Muscle of leg (tissue), 11 donors: ENCODE data around the gene ATL1. TPM values are rescaled to one million over a fixed set of nuclear protein-coding genes. Genes with fewer than 3 reads are reported as not detected.
A peak's percentile ranks its signal among the peaks of the same experiment; 100 is the strongest.
"Not testable (repeated sequence)": the region's sequence is repeated elsewhere in the genome, so short reads cannot be mapped to it uniquely, and the experiment has no call there.

Experiments
- DNase-seq: peaks from one replicate; pipeline ENCODE4 v3.0.0; 2013
- H3K27ac ChIP-seq: one replicate; pipeline ENCODE4 v1.5.1; 2013; ENCODE audit warnings: mild to moderate bottlenecking, low read length, control low read depth
- H3K27me3 ChIP-seq: one replicate; pipeline ENCODE4 v1.6.1; 2013; ENCODE audit warnings: low read length; ENCODE audit not compliant: control insufficient read depth, insufficient read depth
- H3K36me3 ChIP-seq: one replicate; pipeline ENCODE4 v1.6.1; 2013; ENCODE audit warnings: low read length; ENCODE audit not compliant: control insufficient read depth, insufficient read depth
- H3K4me1 ChIP-seq: one replicate; pipeline ENCODE4 v1.6.1; 2013; ENCODE audit warnings: low read length; ENCODE audit not compliant: control insufficient read depth, insufficient read depth
- H3K4me3 ChIP-seq: one replicate; pipeline ENCODE4 v1.5.1; 2013; ENCODE audit warnings: low read length, control low read depth
- H3K9me3 ChIP-seq: replicated peaks from 2 replicates; pipeline ENCODE4 v1.6.1; 2013; ENCODE audit warnings: low read depth, low read length; ENCODE audit not compliant: control insufficient read depth
- WGBS: methylation state at CpG from one replicate; pipeline ENCODE4 v1.1.5; 2013; ENCODE audit warnings: missing lambda C conversion rate; ENCODE audit not compliant: insufficient coverage; 5-methylcytosine and 5-hydroxymethylcytosine counted together
- polyA plus RNA-seq, 8 donors: library from polyadenylated mRNA; unstranded; fragments of 120-200 nt; gene quantifications; one replicate each; pipeline versions ENCODE4 v1.2.1 to v1.2.3, GENCODE V29; 2013; ENCODE audit warnings: inconsistent platforms in 1 of 8, low replicate concordance in 1 of 8; ENCODE audit not compliant: insufficient read length in 8 of 8, insufficient read depth in 1 of 8
- total RNA-seq: library from RNA; stranded (reverse); fragments of 120-200 nt; gene quantifications from one replicate; pipeline ENCODE4 v1.2.4, GENCODE V29; 2013

Gene ATL1
- total and polyA plus RNA-seq, 9 donors: 3.5 to 9.8 (median 6.0) TPM

DNA sequence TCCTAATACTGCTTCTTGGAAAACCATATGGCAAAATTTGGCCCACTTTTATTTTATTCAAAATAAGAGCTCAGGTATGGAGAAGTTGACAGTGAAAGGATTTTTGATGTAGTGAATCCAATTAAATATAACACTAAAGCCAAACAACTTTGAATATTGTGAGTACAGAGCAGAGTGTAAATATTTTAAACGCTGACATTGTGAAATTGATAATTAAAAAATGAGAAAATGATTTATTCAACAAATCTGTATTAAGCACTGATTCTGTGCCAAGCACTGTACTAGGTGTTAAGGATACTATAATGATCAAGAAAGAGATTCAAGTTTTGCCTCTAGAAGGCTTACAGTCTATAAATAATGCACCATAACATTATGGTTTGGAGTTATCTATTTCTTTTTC lies 50.5 kb downstream of the ATL1 start:
- H3K4me3 ChIP-seq: no peak overlapping the region

DNA sequence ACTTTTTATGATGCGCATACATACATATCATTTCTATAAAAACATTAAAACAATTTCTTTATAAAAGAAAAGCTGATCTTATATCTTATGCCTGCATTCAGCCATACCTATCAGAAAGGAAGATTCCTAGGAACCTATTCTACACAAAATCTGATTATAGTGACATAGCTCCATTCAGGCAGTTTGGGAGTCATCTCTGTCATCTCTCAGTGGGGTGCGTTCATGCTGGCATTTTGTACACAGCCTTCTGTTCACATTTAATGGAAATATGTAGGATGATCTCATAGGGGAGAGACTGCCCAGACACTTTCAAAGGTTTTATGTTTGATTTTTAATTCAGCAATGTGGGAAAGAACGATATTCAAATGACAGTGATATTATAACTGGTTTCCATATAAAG lies 52.9 kb downstream of the ATL1 start:
- Histone ChIP-seq H3K9me3 (no peaks in the 10 kb centered on the region), H3K4me3 (no peak overlapping the region), H3K27me3 (no peaks in the 10 kb centered on the region), H3K4me1 (no peaks in the 10 kb centered on the region), H3K27ac (no peak overlapping the region), H3K36me3 (no peaks in the 10 kb centered on the region)
- WGBS: no CpG with 5 or more reads among the region's 3 CpGs
- no peak for DNase-seq

More for the DNA sequence above, 50.5 kb downstream of the ATL1 start:
- H3K27me3 ChIP-seq: no peaks in the 10 kb centered on the region
- no CpG with 5 or more reads among the region's 1 CpG for WGBS
- DNase-seq: no peak
- no peaks in the 10 kb centered on the region for H3K36me3 ChIP-seq
- H3K9me3 ChIP-seq: no peaks in the 10 kb centered on the region
- H3K27ac ChIP-seq: no peak overlapping the region
- H3K4me1 ChIP-seq: no peaks in the 10 kb centered on the region

DNA sequence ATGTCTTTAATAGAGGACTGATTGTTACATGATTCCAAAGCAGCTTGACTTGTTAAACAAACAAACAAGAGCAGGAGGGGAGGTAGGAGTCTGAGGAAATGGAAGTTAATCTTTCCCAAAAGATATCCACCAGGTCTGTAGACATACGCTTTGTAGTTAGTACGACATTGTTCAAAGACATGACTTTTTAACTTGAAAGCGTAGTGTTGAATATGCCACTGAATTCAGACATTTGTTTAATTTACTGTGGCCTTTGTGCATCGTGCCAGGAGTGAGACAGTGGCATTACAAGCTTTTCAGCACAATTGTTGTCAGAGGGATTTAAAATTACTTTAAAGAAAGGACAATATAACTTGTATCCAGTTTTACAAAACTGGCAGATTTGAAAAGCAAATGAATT lies 55.1 kb downstream of the ATL1 start:
- no peaks in the 10 kb centered on the region for H3K36me3 ChIP-seq
- no peaks in the 10 kb centered on the region for H3K4me1 ChIP-seq
- H3K27ac ChIP-seq: no peak overlapping the region
- no CpG with 5 or more reads among the region's 4 CpGs for WGBS
- H3K27me3 ChIP-seq: no peaks in the 10 kb centered on the region
- no peak for DNase-seq
- H3K9me3 ChIP-seq: no peaks in the 10 kb centered on the region
- H3K4me3 ChIP-seq: no peak overlapping the region

DNA sequence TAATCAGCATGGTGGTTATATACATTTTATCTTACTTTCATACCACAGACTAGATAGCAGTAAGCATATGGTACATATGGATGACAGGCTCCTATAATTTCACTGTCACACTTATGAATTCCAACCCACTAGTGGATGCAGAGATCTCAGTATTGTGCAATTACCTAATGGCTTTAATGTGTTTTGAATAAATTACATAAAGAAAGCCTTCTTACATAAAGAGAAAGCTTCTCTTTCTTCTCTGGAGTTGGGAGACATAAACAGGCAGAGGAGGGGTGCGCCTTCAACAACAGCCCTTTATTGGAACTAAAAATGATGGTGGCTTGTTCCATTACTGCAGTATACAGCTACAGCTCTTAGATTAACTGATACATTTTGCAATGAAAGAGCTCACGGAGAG lies 55.6 kb downstream of the ATL1 start:
- Histone ChIP-seq H3K9me3 (no peaks in the 10 kb centered on the region), H3K4me3 (no peak overlapping the region), H3K4me1 (no peaks in the 10 kb centered on the region), H3K36me3 (no peaks in the 10 kb centered on the region), H3K27me3 (no peaks in the 10 kb centered on the region), H3K27ac (no peak overlapping the region)
- DNase-seq: no peak
- no CpG with 5 or more reads among the region's 2 CpGs for WGBS

- Histone ChIP-seq H3K4me3 (no peak overlapping the region), H3K9me3 (no peaks in the 10 kb centered on the region), H3K27me3 (no peaks in the 10 kb centered on the region), H3K27ac (no peak overlapping the region), H3K36me3 (no peaks in the 10 kb centered on the region), H3K4me1 (no peaks in the 10 kb centered on the region)
- no CpG with 5 or more reads among the region's 2 CpGs for WGBS
- DNase-seq: no peak
Observed at GRCh38 chr14:50616275-50616674, 56.3 kb downstream of the ATL1 start.

- H3K27ac ChIP-seq: no peak overlapping the region
- WGBS: no CpG with 5 or more reads among the region's 5 CpGs
Observed at GRCh38 chr14:50619569-50620141, 59.7 kb downstream of the ATL1 start.

DNA sequence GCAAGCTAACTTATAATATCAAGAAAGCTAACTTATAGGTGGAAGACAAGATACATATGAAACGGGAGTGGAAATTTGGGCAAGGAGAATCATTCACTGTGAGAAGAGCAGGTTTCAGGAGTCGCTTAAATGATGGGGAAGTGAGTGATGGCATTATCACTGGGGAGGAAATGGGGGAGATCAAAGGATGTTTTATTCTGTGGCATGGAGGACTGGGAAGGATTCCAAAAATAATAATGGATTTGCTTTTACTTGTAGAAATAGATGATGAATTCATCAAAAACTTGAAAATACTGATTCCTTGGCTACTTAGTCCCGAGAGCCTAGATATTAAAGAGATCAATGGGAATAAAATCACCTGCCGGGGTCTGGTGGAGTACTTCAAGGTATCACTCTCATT lies 60.4 kb downstream of the ATL1 start:
- no peaks in the 10 kb centered on the region for H3K9me3 ChIP-seq
- no peak overlapping the region for H3K4me3 ChIP-seq
- no peaks in the 10 kb centered on the region for H3K27me3 ChIP-seq
- 88% methylated on average over 2 of the region's 4 CpGs for WGBS
- H3K27ac ChIP-seq: no peak overlapping the region
- no peak for DNase-seq
- H3K36me3 ChIP-seq: no peaks in the 10 kb centered on the region
- no peaks in the 10 kb centered on the region for H3K4me1 ChIP-seq

More at GRCh38 chr14:50619569-50620141, 59.7 kb downstream of the ATL1 start:
- Histone ChIP-seq H3K4me3 (no peak overlapping the region), H3K27me3 (no peaks in the 10 kb centered on the region), H3K4me1 (no peaks in the 10 kb centered on the region), H3K9me3 (no peaks in the 10 kb centered on the region), H3K36me3 (no peaks in the 10 kb centered on the region)
- DNase-seq: peak; percentile 45

DNA sequence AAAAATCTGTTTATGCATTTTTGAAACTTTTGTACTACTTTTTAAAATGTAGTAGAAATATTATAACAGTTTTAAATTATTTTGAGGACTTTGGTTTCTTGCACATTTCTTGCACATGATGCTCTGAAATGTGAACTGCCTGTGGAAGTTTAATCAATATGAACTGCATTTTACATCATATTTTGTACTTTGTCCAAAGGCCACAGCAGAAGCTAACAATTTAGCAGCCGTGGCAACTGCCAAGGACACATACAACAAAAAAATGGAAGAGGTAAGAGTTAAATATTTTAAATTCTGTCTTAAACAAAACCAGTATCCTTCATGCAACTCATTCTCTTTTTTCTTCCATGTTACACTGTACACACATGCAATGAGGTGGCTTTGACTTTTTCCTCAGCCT lies 63.0 kb downstream of the ATL1 start:
- no peaks in the 10 kb centered on the region for H3K4me1 ChIP-seq
- no peaks in the 10 kb centered on the region for H3K27me3 ChIP-seq
- no peak overlapping the region for H3K4me3 ChIP-seq
- H3K27ac ChIP-seq: no peak overlapping the region
- no peaks in the 10 kb centered on the region for H3K9me3 ChIP-seq
- no CpG with 5 or more reads among the region's 1 CpG for WGBS
- peak; percentile 52 for DNase-seq
- peaks cover under 1% of the 10 kb centered on the region for H3K36me3 ChIP-seq

DNA sequence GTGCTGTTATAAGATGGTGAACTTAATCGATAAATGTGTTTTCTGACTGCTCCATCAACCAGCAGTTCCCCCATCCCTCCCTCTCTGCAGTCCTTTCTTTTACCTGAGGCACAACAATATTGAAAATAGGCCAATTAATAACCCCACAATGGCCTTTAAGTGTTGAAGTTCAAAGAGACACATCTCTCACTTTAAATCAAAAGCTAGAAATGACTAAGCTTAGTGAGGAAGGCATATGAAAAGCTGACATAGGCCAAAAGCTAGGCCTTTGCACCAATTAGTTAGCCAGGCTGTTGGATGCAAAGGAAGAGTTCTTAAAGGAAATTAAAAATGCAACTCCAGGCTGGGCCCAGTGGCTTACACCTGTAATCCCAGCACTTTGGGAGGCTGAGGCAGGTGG lies 64.5 kb downstream of the ATL1 start:
- no peaks in the 10 kb centered on the region for H3K4me1 ChIP-seq
- DNase-seq: no peak
- H3K4me3 ChIP-seq: no peak overlapping the region
- no CpG with 5 or more reads among the region's 1 CpG for WGBS
- no peaks in the 10 kb centered on the region for H3K9me3 ChIP-seq
- H3K27me3 ChIP-seq: no peaks in the 10 kb centered on the region
- H3K36me3 ChIP-seq: peaks cover 4% of the 10 kb centered on the region
- no peak overlapping the region for H3K27ac ChIP-seq

- not testable (repeated sequence) for H3K27me3 ChIP-seq, H3K27ac ChIP-seq, H3K4me1 ChIP-seq, H3K9me3 ChIP-seq, H3K4me3 ChIP-seq, DNase-seq, H3K36me3 ChIP-seq
- WGBS: 93% methylated on average over 3 of the region's 4 CpGs
Observed at GRCh38 chr14:50624947-50625346, 65.0 kb downstream of the ATL1 start.

- Histone ChIP-seq H3K27ac (no peak overlapping the region), H3K9me3 (no peaks in the 10 kb centered on the region), H3K4me3 (no peak overlapping the region), H3K36me3 (peaks cover 6% of the 10 kb centered on the region), H3K27me3 (no peaks in the 10 kb centered on the region), H3K4me1 (no peaks in the 10 kb centered on the region)
- 94% methylated on average over 2 of the region's 4 CpGs for WGBS
- DNase-seq: no peak
Observed at GRCh38 chr14:50631408-50631821, 71.5 kb downstream of the ATL1 start.
